Brain microvascular endothelial cell (primary cell): ENCODE results near the gene ABCC10.
"Not testable (repeated sequence)": the region's sequence is repeated elsewhere in the genome, so short reads cannot be mapped to it uniquely, and the experiment has no call there.

Experiments used
- DNase-seq: peaks from one replicate; pipeline ENCODE4 v3.0.0-alpha.2; 2020
- H3K27ac ChIP-seq: fragments of 250-450 bp; sonication (Bioruptor Pico); 2 replicates; pipeline ENCODE4 v1.5.1; 2020; ENCODE audit warnings: mild to moderate bottlenecking, moderate library complexity
- H3K27me3 ChIP-seq: fragments of 250-450 bp; sonication (Bioruptor Pico); replicated peaks from 2 replicates; pipeline ENCODE4 v1.5.1; 2020; ENCODE audit warnings: mild to moderate bottlenecking
- H3K36me3 ChIP-seq: fragments of 250-450 bp; sonication (Bioruptor Pico); replicated peaks from 2 replicates; pipeline ENCODE4 v1.5.1; 2020; ENCODE audit warnings: mild to moderate bottlenecking
- H3K4me3 ChIP-seq: 2 replicates; pipeline ENCODE4 v1.5.1; 2011; ENCODE audit warnings: low read depth, mild to moderate bottlenecking, control low read depth, low read length, moderate library complexity
- CTCF ChIP-seq: IDR thresholded peaks from 2 replicates; pipeline ENCODE4 v1.5.1; 2011; ENCODE audit warnings: low read depth, mild to moderate bottlenecking, moderate library complexity, low read length, control low read depth, inconsistent platforms; ENCODE audit errors: missing control alignments
- in situ Hi-C: cut with HindIII; loops from 2 replicates; pipeline ENCODE4 v1.10.0; 2017; ENCODE audit warnings: low sequenced_read_pairs, low pct_ligation_motif_present

ABCC10 gene

DNA sequence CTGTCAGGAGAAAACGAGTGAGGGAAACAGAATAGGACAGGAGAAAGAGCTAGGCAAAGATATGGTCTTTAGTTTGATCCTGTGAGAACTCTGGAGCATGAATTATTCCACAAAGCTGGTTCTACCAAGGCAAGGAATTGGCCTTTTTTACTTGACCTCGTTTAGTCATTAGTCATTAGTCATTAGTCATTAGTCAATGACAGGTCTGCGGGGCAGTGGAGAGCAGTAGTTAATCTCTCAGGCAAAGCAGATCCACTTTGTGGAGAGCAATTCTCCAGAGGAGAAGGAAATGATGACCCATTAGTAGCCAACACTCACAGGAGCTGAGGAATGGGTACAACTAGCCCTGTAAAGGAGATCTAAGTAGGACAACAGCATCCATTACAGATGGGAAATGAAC lies 22.0 kb upstream of the ABCC10 start:
- TF ChIP-seq CTCF: no peak
- Histone ChIP-seq H3K27me3 (no peaks in the 10 kb centered on the region), H3K36me3 (no peaks in the 10 kb centered on the region), H3K4me3 (no peak overlapping the region), H3K27ac (no peak overlapping the region)
- no peak for DNase-seq
- in situ Hi-C loops: no loop called here

DNA sequence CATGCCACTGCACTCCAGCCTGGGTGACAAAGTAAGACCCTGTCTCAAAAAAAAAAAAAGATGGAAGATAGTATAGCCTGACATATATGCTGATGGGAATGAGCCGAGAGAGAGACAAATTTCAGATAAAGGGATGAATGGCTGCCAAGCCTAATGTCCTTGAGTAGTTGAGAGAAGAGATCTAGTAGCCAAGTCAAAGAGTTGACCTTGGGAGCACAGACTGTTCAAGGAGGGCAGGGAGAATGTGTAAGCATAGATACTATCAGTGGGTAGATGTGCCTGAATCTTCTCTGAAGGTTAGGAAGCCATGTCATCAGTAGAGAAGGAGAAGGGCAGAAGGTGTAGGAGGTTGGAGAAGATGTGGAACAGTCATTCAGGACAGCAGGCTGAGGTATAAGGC lies 20.0 kb upstream of the ABCC10 start:
- no peak overlapping the region for H3K27ac ChIP-seq
- TF ChIP-seq CTCF: no peak
- DNase-seq: no peak
- H3K4me3 ChIP-seq: no peak overlapping the region
- no peaks in the 10 kb centered on the region for H3K36me3 ChIP-seq
- H3K27me3 ChIP-seq: no peaks in the 10 kb centered on the region
- in situ Hi-C loops: no loop called here

DNA sequence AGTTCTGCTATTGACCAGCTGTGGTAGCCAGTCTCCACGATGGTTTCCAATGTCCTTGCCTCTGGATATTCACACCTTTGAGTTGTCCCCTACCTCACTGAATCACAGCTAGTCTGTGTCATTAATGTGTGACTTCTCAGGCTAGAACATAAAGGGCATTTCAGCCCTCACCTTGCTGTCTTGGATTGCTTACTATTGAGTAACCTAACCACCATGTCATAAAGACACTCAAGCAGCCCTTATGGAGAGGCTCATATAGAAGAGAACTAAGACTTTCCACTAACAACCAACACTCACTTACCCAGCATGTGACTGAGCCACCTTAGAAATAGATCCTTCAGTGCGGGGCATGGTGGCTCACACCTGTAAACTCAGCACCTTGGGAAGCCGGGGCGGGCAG lies 19.1 kb upstream of the ABCC10 start:
- H3K4me3 ChIP-seq: no peak overlapping the region
- no peaks in the 10 kb centered on the region for H3K36me3 ChIP-seq
- H3K27me3 ChIP-seq: no peaks in the 10 kb centered on the region
- DNase-seq: no peak
- no peak for TF ChIP-seq CTCF
- in situ Hi-C loops: no loop called here
- H3K27ac ChIP-seq: no peak overlapping the region

- DNase-seq, H3K36me3 ChIP-seq, in situ Hi-C loops, H3K27me3 ChIP-seq, H3K27ac ChIP-seq, H3K4me3 ChIP-seq: not testable (repeated sequence)
Measured at GRCh38 chr6:43410776-43411175, 16.6 kb upstream of the ABCC10 start.

GRCh38 chr6:43412541-43412940 lies 14.8 kb upstream of the ABCC10 start:
- in situ Hi-C loops: no loop called here
- no peak for TF ChIP-seq CTCF
- no peak overlapping the region for H3K4me3 ChIP-seq

GRCh38 chr6:43413002-43413401 lies 14.3 kb upstream of the ABCC10 start:
- no peak for TF ChIP-seq CTCF
- no peak overlapping the region for H3K27ac ChIP-seq
- H3K4me3 ChIP-seq: no peak overlapping the region
- no peaks in the 10 kb centered on the region for H3K36me3 ChIP-seq
- H3K27me3 ChIP-seq: no peaks in the 10 kb centered on the region
- in situ Hi-C loops: no loop called here
- DNase-seq: no peak

More at GRCh38 chr6:43412541-43412940, 14.8 kb upstream of the ABCC10 start:
- Histone ChIP-seq H3K27ac (no peak overlapping the region), H3K27me3 (no peaks in the 10 kb centered on the region), H3K36me3 (no peaks in the 10 kb centered on the region)
- no peak for DNase-seq

DNA sequence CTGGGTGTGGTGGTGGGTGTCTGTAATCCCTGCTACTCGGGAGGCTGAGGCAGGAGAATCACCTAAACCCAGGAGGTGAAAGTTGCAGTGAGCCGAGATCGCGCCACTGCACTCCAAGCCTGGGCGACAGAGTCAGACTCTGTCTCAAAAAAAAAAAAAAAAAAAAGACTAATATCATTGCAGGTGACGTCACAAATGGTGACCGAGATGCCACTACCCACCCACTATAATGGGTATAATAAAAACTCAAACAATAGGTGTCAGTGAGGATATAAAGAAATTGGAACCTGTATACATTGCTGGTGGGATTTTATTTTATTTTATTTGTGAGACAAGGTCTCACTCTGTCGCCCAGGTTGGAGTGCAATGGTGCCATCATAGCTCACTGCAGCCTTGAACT lies 12.1 kb upstream of the ABCC10 start:
- H3K27me3 ChIP-seq, DNase-seq, H3K36me3 ChIP-seq, H3K4me3 ChIP-seq, H3K27ac ChIP-seq, in situ Hi-C loops: not testable (repeated sequence)
